SK-N-DZ (cell line): ENCODE results near the gene MYL5.
"Not testable (repeated sequence)": the region's sequence is repeated elsewhere in the genome, so short reads cannot be mapped to it uniquely, and the experiment has no call there.

Experiments used
- DNase-seq: peaks from one replicate; pipeline ENCODE4 v3.0.0-alpha.2; 2015; ENCODE audit warnings: low spot score

Gene MYL5

GRCh38 chr4:656436-657337, 17.7 kb upstream of the MYL5 start:
- DNase-seq, result no peak

DNA sequence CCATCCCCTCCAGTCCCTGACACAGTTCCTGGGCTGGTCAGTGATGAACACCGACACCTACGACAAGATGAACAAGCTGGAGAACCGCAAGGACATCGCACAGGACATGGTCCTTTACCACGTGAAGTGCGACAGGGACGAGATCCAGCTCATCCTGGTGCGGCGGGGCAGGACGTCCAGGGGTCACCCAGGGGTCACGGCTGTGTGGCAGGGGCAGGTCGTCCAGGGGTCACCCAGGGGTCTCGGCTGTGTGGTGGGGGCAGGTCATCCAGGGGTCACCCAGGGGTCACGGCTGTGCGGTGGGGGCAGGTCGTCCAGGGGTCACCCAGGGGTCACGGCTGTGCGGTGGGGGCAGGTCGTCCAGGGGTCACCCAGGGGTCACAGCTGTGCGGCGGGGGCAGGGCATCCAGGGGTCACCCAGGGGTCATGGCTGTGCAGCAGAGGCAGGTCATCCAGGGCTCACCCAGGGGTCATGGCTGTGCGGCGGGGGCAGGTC, 17.0 kb upstream of the MYL5 start:
- no peak for DNase-seq

- no peak for DNase-seq
Measured at GRCh38 chr4:657834-658667, 16.3 kb upstream of the MYL5 start.

DNA sequence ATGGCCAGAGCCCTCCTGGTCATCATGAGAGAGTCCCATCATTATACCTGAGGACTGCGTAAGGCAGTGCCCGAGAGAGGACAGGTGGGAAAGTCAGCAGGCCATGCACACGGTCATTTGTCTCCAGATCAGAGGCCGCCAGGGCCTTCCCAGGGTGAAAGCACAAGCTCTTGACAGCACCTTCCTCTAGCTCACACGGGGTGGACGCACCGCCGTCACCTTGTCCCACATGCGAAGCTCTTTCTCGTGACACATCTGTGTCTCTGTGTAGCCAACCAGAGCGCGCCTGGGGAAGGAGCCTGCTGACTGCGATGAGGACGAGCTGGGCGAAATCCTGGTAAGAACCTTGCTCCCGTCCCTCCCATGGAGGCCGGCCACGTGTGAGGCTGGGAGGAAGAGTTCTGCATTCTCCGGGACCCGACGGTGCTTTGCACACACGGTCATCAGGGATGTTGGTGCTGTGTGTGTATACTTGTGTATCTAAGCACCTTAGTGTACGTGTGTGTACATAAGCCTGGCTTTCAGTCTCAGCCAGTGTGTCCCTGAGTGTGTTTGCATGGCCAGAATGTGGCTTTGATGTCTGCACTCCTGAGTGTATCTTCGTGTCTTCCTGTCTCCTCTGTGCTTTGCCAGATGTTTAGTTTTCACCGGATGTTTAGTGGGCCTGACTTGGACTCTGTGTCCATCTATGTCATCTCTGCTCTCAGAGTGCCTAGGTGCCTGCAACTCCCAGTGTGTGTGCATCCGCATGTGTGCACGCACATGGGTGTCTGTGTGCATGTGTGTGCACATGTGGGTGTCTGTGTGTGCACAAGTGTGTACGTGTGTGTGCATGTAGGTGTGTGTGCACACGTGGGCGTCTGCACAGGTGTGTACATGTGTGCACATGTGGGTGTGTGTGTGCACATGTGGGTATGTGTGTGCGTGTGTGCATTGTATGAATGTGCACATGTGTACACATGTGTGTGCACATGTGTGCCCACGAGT, 15.4 kb upstream of the MYL5 start:
- DNase-seq, result no peak

DNA sequence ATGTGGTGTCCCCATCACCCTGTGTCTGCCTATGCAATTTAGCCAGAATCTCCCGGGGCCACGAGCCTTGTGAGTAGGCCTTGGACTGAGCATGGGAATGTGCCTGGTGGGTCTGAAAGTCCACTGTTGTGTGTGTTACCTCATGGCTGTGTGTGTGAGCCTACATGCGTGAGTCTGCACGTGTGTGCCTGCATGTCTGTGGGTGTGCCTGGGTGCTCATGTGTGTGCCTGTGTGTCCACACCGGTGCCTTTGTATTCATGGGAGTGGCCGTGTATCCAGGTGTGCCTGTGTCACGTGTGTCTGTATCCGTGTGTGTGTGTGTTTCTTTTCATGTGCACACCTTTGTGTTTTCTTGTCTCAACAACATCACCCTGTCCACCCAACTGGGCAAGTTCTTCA, 14.5 kb upstream of the MYL5 start:
- DNase-seq, result no peak

DNA sequence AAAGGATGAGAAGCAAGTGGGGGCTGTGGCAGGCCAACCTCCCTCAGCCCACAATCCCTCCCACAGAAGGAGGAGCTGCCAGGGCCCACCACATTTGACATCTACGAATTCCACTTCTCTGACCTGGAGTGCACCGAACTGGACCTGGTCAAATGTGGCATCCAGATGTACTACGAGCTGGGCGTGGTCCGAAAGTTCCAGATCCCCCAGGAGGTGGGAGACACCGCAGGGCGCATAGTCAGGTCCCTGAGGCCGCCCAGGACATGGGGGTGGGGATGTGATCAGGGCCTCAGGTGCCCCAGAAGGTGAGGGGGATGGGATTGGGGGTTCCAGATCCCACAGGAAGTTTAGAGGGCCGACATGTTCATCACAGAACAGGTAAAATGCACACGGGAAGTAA, 13.9 kb upstream of the MYL5 start:
- DNase-seq, result no peak

- no peak for DNase-seq
Measured at GRCh38 chr4:661231-661630, 13.1 kb upstream of the MYL5 start.

- no peak for DNase-seq
Measured at GRCh38 chr4:661881-662761, 12.2 kb upstream of the MYL5 start.

- no peak for DNase-seq
Measured at GRCh38 chr4:663046-663437, 11.3 kb upstream of the MYL5 start.

DNA sequence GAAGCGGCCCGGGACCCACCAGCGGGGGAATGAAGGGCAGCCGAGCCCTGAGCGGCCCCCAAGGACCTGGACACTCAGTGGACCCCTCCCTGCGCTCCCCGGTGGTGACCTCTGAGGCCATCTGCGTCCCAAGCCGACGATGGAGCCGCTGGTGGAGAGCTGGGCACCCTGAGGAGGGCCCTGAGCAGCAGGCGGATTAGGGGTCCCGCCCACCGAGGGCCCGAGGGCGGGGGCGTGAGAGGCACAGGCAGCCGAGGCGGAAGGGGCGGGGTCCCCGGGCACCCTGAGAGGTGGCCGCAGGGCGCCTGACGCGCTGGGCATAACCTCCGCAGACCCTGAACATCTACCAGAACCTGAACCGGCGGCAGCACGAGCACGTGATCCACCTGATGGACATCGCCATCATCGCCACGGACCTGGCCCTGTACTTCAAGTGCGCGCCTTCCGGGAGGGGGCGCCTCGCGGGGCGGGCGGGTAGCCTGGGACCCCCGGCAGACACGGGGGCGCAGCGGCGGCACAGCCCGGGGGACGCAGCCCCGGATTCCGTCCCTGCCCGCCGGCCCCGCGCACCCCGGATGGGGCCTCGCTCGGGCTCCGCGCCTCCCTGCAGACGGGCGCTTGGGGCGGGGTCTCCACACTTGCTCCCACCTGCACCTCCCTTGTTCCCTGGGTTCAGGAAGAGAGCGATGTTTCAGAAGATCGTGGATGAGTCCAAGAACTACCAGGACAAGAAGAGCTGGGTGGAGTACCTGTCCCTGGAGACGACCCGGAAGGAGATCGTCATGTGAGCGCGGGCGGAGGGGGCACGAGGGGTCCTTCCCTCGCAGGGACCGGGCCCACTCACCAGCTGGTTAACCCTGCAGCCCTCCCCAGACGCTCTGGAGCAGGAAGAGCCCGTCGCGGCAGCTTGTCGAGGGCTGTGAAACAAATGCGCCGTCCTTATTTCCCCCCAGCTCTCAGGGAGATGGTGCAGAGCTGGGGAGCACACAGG, 10.6 kb upstream of the MYL5 start:
- DNase-seq, result peak; percentile 77

DNA sequence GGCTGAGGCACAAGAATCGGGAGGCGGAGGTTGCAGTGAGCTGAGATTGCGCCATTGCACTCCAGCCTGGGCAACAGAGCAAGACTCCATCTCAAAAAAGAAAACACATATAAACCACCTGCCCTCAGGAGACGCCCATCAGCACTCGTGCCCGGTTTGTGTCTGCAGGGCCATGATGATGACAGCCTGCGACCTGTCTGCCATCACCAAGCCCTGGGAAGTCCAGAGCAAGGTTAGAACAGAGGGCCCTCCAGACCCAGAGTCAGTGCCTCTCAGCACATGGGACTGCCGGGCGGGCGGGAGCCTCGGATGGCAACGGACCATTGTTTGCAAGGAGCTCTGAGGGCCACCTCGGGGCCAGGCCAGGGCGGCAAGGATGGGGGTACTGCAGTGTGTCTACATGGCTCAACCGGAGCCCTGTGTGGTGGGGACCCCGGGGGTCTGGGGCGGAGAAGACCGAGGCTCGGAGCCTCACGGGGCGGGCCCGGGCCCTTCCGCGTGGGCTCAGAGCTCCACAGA, 9.6 kb upstream of the MYL5 start:
- no peak for DNase-seq

- DNase-seq, result no peak
Measured at GRCh38 chr4:665381-665750, 9.0 kb upstream of the MYL5 start.

- no peak for DNase-seq
Measured at GRCh38 chr4:665751-666435, 8.4 kb upstream of the MYL5 start.

- no peak for DNase-seq
Measured at GRCh38 chr4:666436-666810, 7.9 kb upstream of the MYL5 start.

- DNase-seq, result no peak
Measured at GRCh38 chr4:666822-667544, 7.4 kb upstream of the MYL5 start.

- no peak for DNase-seq
Measured at GRCh38 chr4:667545-667925, 6.8 kb upstream of the MYL5 start.

GRCh38 chr4:668219-668618, 6.1 kb upstream of the MYL5 start:
- not testable (repeated sequence) for DNase-seq
